Activated CD8-positive, alpha-beta memory T cell treated with anti-CD3 and anti-CD28 coated beads, Interleukin-2, amount 50 U/mL, for 1 hour (primary cell): Measurements from ENCODE around the gene EPN1.
"Not testable (repeated sequence)": the region's sequence is repeated elsewhere in the genome, so short reads cannot be mapped to it uniquely, and the experiment has no call there.

ENCODE experiments used
- DNase-seq: peaks from one replicate; pipeline ENCODE4 v3.0.0-alpha.2; 2020; ENCODE audit errors: extremely low read depth

The EPN1 gene

DNA sequence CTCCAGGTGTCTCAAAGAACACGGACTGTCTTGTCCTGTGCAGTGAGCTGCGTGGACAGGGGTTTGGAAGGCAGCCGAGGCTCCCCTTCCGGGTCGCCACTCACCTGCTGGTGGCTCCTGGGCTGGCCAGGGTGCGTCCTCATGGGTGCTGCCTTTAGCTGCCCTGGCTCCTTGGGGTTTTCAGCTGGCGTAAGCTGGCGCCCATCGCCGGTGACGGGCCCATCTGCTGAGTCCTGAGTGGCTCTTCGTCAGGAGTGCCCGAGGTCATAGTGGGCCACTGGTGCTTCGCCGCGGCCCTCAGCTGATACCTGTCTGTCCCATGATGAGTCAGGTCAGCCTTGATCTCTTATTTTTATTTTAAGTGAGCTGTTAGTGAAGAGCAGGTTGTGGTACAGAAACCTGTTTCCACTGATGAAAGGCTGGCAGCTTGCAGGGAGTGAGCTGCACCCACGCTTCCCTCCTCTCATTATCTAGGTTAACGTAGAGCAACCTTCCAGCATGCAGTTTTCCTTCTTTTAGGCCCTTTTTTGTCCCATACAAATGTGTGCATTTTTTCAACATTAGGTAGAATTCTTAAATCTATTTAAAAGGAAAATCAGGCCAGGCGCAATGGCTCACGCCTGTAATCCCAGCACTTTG, 18.4 kb downstream of the EPN1 start:
- no peak for DNase-seq

DNA sequence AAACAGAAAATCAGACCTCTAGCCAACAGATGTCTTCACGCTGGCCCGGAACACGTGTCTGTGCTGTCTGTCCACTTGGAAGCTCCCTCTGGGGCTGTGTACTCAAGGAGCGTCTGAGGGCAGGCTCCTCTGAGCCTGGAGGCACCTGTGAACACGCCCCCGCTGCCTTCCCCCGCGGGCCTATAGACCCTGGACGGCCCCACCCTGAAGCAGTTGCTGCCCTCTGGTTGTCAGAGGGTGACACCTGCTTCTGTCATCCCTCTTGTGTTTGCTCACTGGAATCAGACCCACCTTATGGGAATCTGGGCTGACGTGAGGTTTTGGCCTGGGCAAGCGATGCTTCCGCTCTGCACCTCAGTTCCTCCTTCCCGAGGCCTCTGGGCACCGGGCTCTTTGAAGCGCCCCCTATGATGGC, 19.2 kb downstream of the EPN1 start:
- DNase-seq = no peak

DNA sequence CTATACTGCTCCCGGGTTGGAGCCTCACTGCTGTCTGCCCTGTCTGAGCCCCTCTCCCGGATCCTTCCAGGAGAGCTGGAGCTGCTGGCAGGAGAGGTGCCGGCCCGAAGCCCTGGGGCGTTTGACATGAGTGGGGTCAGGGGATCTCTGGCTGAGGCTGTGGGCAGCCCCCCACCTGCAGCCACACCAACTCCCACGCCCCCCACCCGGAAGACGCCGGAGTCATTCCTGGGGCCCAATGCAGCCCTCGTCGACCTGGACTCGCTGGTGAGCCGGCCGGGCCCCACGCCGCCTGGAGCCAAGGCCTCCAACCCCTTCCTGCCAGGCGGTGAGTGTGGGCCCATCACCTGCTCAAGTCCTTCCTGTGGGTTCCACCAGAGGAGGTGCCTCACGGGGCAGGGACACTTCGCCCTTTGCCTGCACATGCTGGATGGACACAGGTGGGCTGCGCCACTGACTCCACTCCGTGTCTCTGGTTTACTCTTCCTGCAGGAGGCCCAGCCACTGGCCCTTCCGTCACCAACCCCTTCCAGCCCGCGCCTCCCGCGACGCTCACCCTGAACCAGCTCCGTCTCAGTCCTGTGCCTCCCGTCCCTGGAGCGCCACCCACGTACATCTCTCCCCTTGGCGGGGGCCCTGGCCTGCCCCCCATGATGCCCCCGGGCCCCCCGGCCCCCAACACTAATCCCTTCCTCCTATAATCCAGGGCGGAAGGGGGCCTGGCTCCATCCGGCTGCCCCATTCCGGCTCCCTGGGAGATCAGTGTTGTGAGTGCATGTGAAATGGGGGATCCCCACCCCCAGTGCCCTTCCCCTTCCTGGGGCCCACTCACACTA, 19.8 kb downstream of the EPN1 start:
- no peak for DNase-seq

DNA sequence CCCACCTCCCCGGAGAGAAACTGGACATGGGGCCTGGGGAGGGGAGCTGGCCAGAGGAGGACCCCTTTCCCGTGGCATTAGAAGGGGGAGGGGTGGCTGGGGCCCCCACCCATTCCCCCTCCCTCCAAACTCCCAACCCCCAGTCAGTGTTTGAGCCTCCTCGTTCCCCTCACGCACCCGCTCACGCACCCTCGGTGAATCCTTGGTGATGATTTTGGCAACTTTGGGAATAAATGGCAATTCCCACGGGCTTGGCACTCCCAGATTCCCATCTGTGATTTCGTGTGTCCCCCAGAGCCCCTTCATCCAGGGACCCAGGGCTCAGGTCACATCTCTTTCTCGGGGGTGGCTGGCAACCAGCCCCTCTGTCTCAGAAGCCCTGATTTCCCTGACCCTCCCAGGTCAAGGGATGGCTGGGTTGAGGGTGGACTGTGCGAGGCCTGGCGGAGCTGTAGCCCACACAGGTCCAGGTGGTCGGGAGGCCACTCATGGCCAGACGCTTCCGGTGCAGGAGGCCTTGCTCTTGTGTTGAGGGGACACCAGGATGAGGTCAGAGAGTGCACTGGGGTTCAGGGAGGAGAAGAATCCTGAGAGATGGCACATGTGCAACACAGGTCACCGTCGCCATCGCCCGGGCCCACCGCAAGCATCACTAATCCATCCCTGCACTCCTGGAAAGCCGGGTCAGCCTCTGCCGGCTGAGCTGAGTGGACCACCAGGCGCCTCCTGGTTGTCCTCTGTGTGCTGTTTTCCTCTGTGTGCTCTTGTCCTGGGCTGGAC, 20.7 kb downstream of the EPN1 start:
- no peak for DNase-seq

DNA sequence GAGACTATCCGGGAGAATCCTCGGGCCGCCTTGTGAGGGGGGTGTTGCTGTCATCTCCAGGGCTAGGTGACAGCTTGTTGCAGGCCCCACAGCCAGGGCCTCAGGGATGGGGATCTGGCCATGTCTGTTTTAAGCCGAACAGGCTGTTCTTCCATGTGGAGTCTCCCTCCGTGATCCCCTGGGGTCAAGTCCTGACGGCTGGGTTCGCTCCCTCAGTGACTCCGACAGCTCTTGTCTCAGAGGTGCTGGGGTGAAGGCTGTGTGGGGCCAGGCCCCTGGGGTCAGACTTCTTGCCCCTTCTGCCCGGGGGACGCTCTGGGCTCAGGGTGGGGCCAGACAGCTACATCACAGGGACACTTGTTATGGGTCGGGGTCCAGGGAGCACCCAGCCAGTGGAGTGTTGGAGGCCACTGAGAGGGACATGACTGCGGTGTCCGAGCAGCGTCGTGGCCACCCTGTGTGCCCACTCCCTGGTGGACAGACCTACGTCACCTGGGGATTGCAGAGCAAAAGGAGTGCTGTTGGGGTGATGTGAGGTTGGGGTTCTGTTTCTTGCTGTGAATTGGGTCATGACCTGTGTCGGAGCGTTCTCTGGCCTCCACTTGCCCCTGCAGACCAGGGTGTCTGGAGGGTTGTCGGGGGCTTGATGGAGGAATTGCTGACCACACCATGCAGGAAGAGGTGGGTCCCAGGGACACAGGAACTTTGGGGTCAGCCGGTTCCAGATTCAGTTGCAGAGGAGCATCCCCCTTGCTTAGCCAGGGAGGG, 21.5 kb downstream of the EPN1 start:
- DNase-seq = no peak

DNA sequence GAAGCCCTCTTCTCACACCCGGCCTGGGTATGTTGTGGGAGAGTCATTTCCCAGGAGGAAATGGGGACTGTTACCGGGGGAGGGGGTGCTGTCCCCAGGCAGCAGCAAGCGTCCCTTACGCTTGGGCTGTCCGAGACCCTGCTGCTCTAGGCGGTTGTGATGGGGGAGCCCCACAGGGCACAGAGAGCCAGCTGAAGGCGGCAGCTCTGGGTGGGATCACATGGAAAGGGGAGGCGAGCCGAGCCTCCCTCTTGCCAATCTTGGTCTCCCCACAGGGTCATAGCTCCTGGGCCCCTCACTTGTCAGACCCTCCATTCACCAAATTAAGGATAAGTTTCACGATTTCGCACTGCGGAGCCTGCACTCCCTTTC, 22.0 kb downstream of the EPN1 start:
- no peak for DNase-seq

DNA sequence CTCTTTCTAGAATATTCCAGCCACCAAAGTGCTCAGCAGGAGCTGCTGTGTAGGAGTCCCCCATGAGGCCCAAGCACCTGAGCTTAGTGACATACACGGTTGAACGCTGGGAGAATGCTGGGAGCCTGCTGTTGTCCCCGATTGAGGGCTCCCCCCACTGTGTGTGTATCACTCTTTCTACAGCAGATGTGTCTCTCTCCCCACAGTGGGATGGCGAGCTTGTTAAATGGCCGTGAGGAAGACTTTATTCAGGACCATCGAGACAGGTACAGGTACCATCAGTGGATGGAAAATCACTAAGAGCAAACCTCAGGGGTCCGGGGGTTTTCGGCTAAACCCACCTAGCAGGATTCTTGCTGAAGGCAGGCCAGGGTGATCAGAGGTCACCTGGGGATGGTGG, 22.7 kb downstream of the EPN1 start:
- DNase-seq = no peak

DNA sequence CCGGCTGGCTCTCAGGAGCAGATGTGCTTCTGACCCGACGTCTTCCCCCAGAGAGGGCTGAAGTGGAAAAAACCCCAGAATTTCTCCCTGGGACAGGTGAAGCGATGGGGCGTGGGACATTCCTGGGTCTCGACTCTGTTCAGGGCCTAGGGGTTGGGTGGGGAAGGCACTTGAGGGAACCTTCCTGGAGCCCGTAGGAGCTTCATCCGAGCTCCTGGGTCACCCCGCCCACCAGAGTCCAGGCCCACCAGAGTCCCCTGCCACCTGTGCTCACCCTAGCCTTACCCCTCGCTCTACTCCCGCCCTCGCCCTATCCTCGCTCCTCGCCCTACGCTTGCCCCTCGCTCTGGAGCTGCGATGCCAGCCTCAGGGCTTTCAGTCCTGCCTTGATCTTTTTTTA, 23.2 kb downstream of the EPN1 start:
- DNase-seq = no peak

DNA sequence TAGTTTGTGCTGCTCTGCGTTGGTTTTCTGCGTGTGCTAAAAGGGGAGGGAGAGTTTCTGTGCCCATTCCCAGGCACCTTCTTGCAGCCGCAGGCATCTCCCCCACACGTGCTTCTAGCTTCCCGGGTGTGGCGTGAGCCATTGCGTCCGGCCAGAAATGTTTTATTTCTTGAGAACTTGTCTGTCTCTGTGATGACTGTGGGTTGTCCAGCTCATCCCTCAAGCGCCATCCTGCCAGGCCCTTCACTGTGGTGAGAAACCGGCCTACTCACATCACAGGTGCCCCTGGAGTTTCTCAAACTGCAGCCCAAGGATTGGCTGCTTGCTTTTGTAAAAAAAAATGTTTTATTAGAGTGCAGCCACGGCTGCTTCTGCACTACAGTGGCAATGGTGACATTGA, 24.2 kb downstream of the EPN1 start:
- no peak for DNase-seq

DNA sequence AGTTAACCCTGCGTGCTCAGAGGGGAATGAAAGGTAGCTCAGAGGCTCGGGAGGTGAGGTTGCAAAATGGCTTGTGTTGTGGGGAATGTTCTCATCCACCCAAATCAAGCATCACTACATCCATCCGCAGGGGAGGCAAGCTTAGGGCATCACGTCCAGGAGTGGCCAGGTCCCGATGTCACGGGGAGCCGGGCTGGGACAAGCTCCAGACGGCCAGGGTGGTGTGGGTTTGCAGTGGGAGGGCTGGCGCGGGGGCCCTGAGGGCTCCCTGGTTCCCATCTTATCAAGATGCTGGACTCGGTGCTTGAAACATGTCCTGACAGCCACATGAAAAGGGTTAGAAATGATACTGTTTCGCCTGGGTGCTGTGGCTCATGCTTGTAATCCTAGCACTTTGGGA, 25.8 kb downstream of the EPN1 start:
- DNase-seq = no peak

DNA sequence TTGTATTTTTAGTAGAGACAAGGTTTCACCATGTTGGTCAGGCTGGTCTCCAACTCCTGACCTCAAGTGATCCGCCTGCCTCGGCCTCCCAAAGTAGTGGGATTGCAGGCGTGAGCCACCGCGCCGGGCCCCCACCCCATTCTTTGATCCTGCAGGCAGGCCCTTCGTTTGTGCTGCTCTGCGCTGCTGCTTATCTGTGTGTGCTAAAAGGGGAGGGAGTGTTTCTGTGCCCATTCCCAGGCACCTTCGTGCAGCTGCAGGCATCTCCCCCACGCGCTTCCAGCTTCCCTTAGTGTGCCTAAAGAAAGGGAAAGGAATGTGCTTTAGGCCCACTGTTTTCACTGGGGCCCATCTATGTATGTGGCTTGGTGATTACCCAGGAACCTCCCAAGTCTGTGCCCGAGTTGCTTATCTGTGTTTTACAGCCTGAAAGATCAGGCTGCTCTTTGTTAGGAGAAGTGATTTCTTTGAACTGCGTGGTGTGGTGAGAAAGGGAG, 27.2 kb downstream of the EPN1 start:
- no peak for DNase-seq

DNA sequence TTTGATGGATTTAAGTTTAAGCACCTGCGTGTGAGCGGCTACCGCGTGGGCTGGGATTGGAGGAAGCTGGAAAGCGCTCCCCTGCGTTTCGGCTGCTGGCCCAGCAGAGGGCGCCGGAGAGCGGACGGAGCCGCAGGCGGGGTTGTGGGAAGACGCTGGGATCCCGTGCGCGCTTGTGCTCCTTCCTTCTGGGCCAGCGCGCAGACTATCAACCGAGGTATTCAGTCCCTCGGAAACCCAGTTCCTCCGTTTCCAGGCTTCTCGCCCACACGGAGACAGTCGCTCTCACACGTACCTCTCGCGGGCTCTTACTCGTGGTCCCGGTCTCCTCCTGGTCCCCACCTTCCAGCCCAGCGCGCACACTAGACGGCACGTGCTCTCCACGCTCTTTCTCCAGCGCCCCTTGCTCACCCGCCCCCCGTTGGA, 28.8 kb downstream of the EPN1 start:
- no peak for DNase-seq

DNA sequence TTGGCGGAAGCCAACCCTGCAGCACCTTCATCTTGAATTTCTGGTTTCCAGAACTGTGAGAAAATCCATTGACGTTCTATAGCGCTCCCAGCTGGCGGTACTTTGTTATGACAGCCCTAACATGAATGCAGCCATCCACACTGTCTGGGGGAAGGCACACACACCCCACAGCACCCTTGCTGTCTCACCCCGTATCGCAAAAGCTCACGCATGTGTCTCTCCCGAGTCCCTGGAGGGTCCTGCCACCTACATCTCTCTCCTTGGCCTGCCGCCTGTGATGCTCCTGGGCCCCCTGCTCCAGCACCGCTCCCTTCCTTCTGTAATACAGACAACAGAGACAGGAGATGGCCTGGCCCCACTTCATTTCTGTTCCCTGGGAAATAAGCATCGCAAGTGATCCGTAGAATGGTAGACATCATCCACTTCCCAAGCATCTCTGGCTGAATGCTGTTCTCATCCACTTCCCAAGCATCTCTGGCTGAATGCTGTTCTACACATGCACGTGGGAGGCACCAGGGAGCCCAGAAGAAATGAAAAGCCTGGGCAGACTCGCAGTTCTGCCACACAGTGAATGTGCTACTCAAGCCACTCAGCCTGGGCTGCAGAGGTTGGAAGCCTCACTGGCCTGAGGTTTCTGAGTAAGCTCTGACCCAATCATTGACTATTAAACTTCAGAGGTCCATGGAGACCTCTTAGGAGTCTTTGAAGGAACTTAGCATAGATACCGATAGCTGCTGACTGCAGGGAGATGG, 29.6 kb downstream of the EPN1 start:
- no peak for DNase-seq

DNA sequence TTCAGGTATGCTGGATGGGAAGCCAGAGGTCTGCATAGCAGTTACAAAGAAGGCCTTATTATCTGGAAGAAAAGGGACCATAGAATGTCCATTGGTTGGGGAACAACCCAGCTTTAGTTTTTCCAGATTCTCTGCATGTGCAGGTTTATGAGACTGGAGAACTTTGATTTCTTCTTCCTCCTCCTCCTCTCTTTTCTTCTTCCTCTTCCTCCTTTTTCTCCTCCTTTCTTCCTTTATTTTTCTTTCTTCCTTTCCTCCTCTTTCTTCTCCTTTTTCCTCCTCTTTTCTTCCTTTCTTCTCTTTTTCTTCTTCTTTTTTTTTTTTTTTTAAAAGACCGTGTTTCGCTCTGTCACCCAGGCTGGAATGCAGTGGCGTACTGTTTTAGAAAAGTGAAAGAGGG, 30.9 kb downstream of the EPN1 start:
- no peak for DNase-seq

DNA sequence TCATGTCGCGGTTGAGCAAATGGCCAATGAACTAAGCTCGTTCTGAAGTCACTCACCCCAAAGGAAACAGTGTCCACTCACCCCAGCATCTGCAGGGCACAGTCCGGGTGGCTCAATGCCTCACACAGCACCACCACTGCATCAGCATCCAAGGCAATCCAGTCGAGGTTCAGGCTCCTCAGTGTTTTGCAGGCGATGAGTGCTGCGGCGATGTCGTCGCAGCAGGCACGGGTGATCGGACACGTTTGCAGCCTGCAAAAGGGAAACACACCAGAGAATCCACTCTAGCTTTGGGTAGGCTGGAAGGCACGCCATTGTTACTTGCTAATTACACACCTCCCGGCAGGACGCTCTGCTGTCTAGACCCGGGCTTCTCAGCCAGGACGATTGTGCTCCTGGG, 36.7 kb downstream of the EPN1 start:
- DNase-seq = no peak

DNA sequence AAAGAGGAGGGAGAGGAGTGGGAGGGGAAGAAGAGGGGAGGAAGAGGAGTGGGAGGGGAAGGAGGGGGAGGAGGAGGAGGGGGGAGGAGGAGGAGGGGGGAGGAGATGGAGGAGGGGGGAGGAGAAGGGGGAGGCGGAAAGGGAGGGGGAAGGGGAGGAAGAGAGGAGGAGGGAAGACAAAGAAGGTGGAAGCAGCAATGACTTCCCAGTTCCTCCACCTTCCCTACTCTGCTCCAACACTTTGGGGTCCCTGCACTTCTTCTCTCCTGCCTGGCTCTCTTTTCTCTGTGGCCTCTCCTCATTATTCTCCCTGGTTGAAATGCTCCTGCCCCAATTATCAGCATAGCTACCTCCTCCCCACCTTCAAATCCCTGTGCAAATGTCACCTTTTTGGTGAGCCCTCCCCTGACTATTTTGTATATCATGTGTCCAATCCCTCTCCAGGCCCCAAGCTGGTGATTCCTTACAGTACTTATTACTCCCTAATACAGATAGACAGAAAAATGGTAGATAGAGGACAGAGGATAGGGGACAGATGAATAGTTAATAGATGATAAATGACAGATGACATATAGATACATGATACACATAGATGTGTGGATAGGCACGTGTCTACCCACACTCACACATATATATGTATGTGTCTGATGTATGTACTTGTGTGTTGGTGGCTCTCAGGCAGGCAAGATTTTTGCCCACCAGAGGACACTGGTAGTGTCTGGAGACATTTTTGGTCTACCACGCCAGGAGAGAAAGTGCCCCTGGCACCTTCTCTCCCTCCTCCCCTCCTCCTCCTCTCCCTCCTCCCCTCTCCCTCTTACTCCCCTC, 38.0 kb downstream of the EPN1 start:
- DNase-seq = no peak

DNA sequence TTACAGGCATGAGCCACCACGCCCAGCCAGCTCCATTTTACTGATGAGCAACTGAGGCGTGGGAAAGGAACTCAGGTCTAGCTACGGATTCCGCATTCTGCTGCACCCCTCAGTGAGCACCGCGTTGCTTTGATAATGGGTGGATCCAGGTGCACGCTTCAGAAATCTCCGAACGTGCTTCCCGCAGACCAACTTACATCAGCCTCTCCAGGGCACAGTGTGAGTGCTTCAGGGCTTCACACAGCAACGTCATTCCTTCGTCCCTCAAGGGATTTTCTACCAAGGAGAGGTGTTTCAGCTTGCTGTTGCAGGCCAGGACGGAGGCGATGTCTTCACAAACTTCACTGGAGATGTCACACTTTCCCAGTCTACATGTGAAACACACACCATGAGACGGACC, 41.5 kb downstream of the EPN1 start:
- DNase-seq = no peak

DNA sequence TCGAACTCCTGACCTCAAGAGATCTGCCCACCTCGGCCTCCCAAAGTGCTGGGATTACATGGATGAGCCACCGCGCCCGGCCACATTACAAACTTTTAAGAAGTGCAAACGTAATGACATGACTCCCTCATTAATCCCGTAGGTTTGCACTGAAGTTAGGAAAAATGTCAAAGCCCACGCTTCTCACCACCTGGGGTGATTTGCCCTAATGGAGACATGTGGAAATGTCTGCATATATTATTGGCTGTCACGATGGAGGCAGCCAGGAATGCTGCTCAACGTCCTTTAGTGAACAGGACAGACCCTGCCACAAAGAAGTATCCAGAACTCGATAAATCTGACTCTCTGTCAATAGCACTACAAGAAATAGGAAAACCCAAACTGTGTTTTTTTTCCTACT, 42.2 kb downstream of the EPN1 start:
- DNase-seq = no peak

DNA sequence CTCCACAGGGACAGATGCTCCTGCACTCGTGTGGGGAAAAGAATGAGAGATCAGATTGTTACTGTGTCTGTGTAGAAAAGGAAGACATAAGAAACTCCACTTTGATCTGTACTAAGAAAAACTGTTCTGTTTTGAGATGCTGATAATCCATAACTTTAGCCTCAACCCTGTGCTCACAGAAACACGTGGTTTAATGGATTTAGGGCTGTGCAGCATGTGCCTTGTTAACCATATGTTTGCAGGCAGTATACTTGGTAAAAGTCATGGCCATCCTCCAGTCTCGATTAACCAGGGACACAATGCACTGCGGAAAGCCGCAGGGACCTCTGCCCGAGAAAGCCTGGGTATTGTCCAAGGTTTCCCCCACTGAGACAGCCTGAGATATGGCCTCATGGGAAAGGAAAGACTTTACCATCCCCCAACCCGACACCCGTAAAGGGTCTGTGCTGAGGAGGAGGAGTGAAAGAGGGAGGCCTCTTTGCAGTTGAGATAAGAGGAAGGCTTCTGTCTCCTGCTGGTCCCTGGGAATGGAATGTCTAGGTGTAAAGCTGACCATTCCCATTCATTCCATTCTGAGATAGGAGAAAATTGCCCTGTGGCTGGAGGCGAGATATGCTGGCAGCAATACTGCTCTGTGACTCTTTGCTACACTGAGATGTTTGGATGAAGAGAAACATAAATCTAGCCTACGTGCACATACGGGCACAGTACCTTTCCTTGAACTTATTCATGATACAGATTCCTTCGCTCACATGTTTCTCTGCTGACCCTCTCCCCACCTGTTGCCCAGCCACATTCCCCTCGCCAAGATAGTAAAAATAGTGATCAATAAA, 43.1 kb downstream of the EPN1 start:
- DNase-seq = not testable (repeated sequence)
